ENCODE measurements around the gene KIFC1. TPM values are rescaled to one million over a fixed set of nuclear protein-coding genes. Genes with fewer than 3 reads are reported as not detected.

KIFC1 gene
- total RNA-seq, 6 donors from 2014 or later: 1.2 to 11.8 (median 4.4) TPM

- DNase-seq (no peak), ATAC-seq (ENCODE audit: low FRiP score in 2 of 2) (no peak)
- Histone ChIP-seq H3K4me3 (peak overlapping the region in 3 of 4 donors; percentile 74 to 76 (median 76)), H3K27me3 (no peaks in the 10 kb centered on the region), H3K4me1 (peaks cover 25 to 45% (median 36%) of the 10 kb centered on the region in 4 donors), H3K27ac (peak overlapping the region; percentile 84 to 96 (median 94)), H3K9me3 (no peaks in the 10 kb centered on the region), H3K36me3 (peaks cover 6 to 26% (median 19%) of the 10 kb centered on the region in 4 donors)
- 47 to 51% methylated on average over 8 of the region's 8 CpGs for WGBS, 2 donors
- TF ChIP-seq EP300 (IDR thresholded peaks at IDR 0.05): no peak
- TF ChIP-seq, protein P1, sequence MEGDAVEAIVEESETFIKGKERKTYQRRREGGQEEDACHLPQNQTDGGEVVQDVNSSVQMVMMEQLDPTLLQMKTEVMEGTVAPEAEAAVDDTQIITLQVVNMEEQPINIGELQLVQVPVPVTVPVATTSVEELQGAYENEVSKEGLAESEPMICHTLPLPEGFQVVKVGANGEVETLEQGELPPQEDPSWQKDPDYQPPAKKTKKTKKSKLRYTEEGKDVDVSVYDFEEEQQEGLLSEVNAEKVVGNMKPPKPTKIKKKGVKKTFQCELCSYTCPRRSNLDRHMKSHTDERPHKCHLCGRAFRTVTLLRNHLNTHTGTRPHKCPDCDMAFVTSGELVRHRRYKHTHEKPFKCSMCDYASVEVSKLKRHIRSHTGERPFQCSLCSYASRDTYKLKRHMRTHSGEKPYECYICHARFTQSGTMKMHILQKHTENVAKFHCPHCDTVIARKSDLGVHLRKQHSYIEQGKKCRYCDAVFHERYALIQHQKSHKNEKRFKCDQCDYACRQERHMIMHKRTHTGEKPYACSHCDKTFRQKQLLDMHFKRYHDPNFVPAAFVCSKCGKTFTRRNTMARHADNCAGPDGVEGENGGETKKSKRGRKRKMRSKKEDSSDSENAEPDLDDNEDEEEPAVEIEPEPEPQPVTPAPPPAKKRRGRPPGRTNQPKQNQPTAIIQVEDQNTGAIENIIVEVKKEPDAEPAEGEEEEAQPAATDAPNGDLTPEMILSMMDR (IDR thresholded peaks at IDR 0.05): no peak
- TF ChIP-seq POLR2A (IDR thresholded peaks at IDR 0.05): no peak
- TF ChIP-seq POLR2AphosphoS5 (IDR thresholded peaks at IDR 0.05): no peak
Measured at GRCh38 chr6:33418690-33419291, 27.2 kb downstream of the KIFC1 start.

- peak in 1 of 2 donors; percentile 43 for ATAC-seq (ENCODE audit: low FRiP score in 2 of 2)
- Histone ChIP-seq H3K4me3 (peak within 1 kb of the TSS in 3 of 4 donors; percentile 24 to 31 (median 31)), H3K36me3 (peaks cover 3 to 16% (median 13%) of the 10 kb centered on the region in 4 donors), H3K27ac (peak within 1 kb of the TSS; percentile 84 to 96 (median 94)), H3K4me1 (peaks cover 30 to 50% (median 41%) of the 10 kb centered on the region in 4 donors), H3K9me3 (no peaks in the 10 kb centered on the region), H3K27me3 (no peaks in the 10 kb centered on the region)
- TF ChIP-seq POLR2A (IDR thresholded peaks at IDR 0.05) (no peak), POLR2AphosphoS5 (IDR thresholded peaks at IDR 0.05) (no peak)
- TF ChIP-seq, protein P1 (IDR thresholded peaks at IDR 0.05): no peak
- 6 to 9% methylated on average over 12 to 22 of the region's 22 CpGs for WGBS, 2 donors
- DNase-seq: peak in 1 of 2 donors; percentile 82
Measured at GRCh38 chr6:33419580-33420490, 28.2 kb downstream of the KIFC1 start, which contains the start of gene SYNGAP1. SYNGAP1 (plus strand) TSS chr6:33420065; CDS start chr6:33420265, 200 bp downstream.

DNA sequence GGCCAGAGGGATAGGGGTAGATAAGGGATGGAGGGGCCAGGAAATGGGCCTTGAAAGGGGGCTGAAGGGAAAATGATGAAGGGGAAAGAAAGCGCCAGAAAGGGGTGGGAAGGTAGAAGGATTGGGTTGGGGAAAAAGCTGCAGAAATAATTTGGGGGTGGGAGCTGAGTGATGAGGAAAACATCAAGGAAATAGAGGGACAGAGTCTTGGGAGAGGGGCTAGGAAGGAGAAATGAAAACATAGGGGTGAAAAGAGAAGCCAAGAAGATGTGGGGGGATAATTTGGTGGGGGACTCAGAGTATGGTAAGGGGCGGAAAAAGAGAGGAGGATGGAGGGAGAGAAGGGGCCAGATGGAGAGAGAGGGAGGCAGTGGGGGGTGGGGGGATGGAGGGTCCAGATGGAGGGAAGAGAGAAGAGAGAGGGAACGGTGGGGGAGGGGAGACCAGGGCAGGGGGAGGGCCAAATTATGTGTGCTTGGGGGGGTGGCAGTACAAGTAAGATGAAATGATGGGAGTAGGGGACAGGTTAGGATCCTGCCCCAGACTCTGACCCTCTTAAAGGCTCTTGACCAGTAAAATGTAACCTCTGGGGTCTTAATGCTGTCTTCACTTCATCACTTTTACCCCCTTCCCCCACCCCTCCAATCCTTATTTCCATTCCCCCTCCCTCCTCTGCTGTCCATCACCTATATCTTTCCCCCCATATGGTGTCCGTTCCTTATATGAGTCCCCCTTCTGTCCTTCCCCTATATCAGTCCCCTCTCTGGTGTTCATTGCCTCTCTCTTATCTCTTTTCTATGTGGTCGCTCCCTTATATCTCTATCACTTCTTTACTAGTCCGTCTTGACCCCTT, 29.1 kb downstream of the KIFC1 start:
- Histone ChIP-seq H3K36me3 (peaks cover 0 to 7% (median 5%) of the 10 kb centered on the region in 4 donors), H3K4me3 (peak overlapping the region in 3 of 4 donors; percentile 24 to 31 (median 31)), H3K9me3 (no peaks in the 10 kb centered on the region), H3K4me1 (peaks cover 34 to 47% (median 40%) of the 10 kb centered on the region in 4 donors), H3K27ac (peak overlapping the region in 3 of 4 donors; percentile 48 to 96 (median 67)), H3K27me3 (no peaks in the 10 kb centered on the region)
- no peak for ATAC-seq (ENCODE audit: low FRiP score in 2 of 2)
- TF ChIP-seq EP300 (IDR thresholded peaks at IDR 0.05) (no peak), POLR2A (IDR thresholded peaks at IDR 0.05) (no peak)
- TF ChIP-seq, protein P1 (IDR thresholded peaks at IDR 0.05): no peak
- DNase-seq: no peak
- WGBS, 2 donors: 62 to 79% methylated on average over 6 of the region's 6 CpGs

DNA sequence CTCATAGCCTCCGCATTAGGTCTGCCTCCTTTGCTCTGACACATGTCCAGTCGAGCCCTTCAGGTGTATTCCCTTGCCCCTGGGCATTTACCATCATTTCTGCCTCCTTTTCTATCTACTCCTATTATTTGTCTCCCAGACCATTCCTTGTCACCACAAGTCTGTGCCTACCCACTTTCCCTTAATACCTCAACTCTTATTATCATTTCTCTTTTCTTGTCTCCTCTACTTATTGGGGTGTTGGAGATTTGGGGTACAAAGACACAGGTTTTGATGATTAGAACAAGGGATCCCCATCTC, 29.7 kb downstream of the KIFC1 start:
- H3K36me3 ChIP-seq: peaks cover 0 to 4% (median under 1%) of the 10 kb centered on the region in 4 donors
- 90 to 96% methylated on average over 2 of the region's 2 CpGs for WGBS, 2 donors
- H3K27ac ChIP-seq: no peak overlapping the region
- no peak overlapping the region for H3K4me3 ChIP-seq
- no peaks in the 10 kb centered on the region for H3K27me3 ChIP-seq
- DNase-seq: no peak
- TF ChIP-seq POLR2AphosphoS5 (IDR thresholded peaks at IDR 0.05): no peak
- TF ChIP-seq, protein P1 (IDR thresholded peaks at IDR 0.05): no peak
- no peak for TF ChIP-seq EP300 (IDR thresholded peaks at IDR 0.05)
- no peak for TF ChIP-seq POLR2A (IDR thresholded peaks at IDR 0.05)
- H3K9me3 ChIP-seq: no peaks in the 10 kb centered on the region
- ATAC-seq (ENCODE audit: low FRiP score in 2 of 2): no peak
- peaks cover 30 to 42% (median 37%) of the 10 kb centered on the region in 4 donors for H3K4me1 ChIP-seq
